NCI-H1436 (cell line): Measurements from ENCODE around the gene RAPGEF5.

Experiments used
- DNase-seq: peaks from one replicate; lab custom pipeline; 2025; lab: John Stamatoyannopoulos, UW

The RAPGEF5 gene

GRCh38 chr7:22305706-22306105 lies 51.2 kb downstream of the RAPGEF5 start:
- DNase-seq: no peak

- DNase-seq: peak; percentile 2
Measured at GRCh38 chr7:22302951-22303423, 54.0 kb downstream of the RAPGEF5 start.

GRCh38 chr7:22302193-22302592 lies 54.8 kb downstream of the RAPGEF5 start:
- no peak for DNase-seq

GRCh38 chr7:22301790-22302189 lies 55.2 kb downstream of the RAPGEF5 start:
- no peak for DNase-seq

GRCh38 chr7:22300839-22301238 lies 56.1 kb downstream of the RAPGEF5 start:
- no peak for DNase-seq

GRCh38 chr7:22296916-22297315 lies 60.0 kb downstream of the RAPGEF5 start:
- no peak for DNase-seq

- no peak for DNase-seq
Measured at GRCh38 chr7:22296265-22296566, 60.7 kb downstream of the RAPGEF5 start.

GRCh38 chr7:22295402-22296264 lies 61.3 kb downstream of the RAPGEF5 start:
- no peak for DNase-seq

- no peak for DNase-seq
Measured at GRCh38 chr7:22292531-22292930, 64.4 kb downstream of the RAPGEF5 start.

- no peak for DNase-seq
Measured at GRCh38 chr7:22291977-22292376, 65.0 kb downstream of the RAPGEF5 start.

- no peak for DNase-seq
Measured at GRCh38 chr7:22288202-22288601, 68.8 kb downstream of the RAPGEF5 start.

- no peak for DNase-seq
Measured at GRCh38 chr7:22287412-22287811, 69.5 kb downstream of the RAPGEF5 start.

GRCh38 chr7:22286436-22286835 lies 70.5 kb downstream of the RAPGEF5 start:
- DNase-seq: no peak

GRCh38 chr7:22281481-22281880 lies 75.5 kb downstream of the RAPGEF5 start:
- no peak for DNase-seq

GRCh38 chr7:22280031-22280430 lies 76.9 kb downstream of the RAPGEF5 start:
- no peak for DNase-seq

- DNase-seq: no peak
Measured at GRCh38 chr7:22278660-22279059, 78.3 kb downstream of the RAPGEF5 start.

GRCh38 chr7:22277375-22277774 lies 79.6 kb downstream of the RAPGEF5 start:
- no peak for DNase-seq

- DNase-seq: no peak
Measured at GRCh38 chr7:22275661-22276060, 81.3 kb downstream of the RAPGEF5 start.

GRCh38 chr7:22271311-22271710 lies 85.6 kb downstream of the RAPGEF5 start:
- DNase-seq: no peak

- DNase-seq: no peak
Measured at GRCh38 chr7:22270371-22270770, 86.6 kb downstream of the RAPGEF5 start.

GRCh38 chr7:22269963-22270362 lies 87.0 kb downstream of the RAPGEF5 start:
- DNase-seq: no peak

GRCh38 chr7:22268884-22269421 lies 88.0 kb downstream of the RAPGEF5 start:
- no peak for DNase-seq

GRCh38 chr7:22267930-22268615 lies 88.9 kb downstream of the RAPGEF5 start:
- DNase-seq: no peak
